Lower leg skin (tissue), 4 donors: ENCODE measurements around the gene SGCE. TPM values are rescaled to one million over a fixed set of nuclear protein-coding genes. Genes with fewer than 3 reads are reported as not detected.
A peak's percentile ranks its signal among the peaks of the same experiment; 100 is the strongest.

Source experiments
- DNase-seq, 2 donors: peaks; one replicate each; pipeline ENCODE4 v3.0.0-alpha.2; 2019; ENCODE audit warnings: low spot score in 2 of 2
- H3K4me3 ChIP-seq: fragments of 200-600 bp; sonication (generic); 2 replicates; pipeline ENCODE4 v1.5.1; 2017; ENCODE audit warnings: mild to moderate bottlenecking, low read depth; ENCODE audit not compliant: poor library complexity, severe bottlenecking
- POLR2A ChIP-seq, 2 donors: fragments of 450-650 bp; IDR thresholded peaks; one replicate each; pipeline ENCODE4 v1.6.1; 2016 to 2017; ENCODE audit warnings: antibody characterized with exemption in 2 of 2, mild to moderate bottlenecking in 1 of 2, moderate library complexity in 1 of 2
- WGBS, 2 donors: methylation state at CpG; one replicate each; pipeline ENCODE4 v1.1.5; 2018; 5-methylcytosine and 5-hydroxymethylcytosine counted together
- intact Hi-C: fragments of 100-400 bp; cut with DNase I; formaldehyde crosslinking; loops from one replicate; pipeline ENCODE4 v1.15.0; 2023; ENCODE audit warnings: low total_unique reads
- total RNA-seq, 4 donors: library from RNA; depleted of rRNA; stranded (reverse); fragments of >200 nt; gene quantifications; one replicate each; pipeline ENCODE4 v1.1.0, GENCODE V29; 2016
- TF ChIP-seq, protein P1 (sequence below), 3 donors: fragments of 450-650 bp; IDR thresholded peaks; one replicate each; pipeline ENCODE4 v1.5.1; 2016; ENCODE audit warnings: antibody characterized with exemption in 3 of 3, mild to moderate bottlenecking in 3 of 3, moderate library complexity in 2 of 3

Gene SGCE
- total RNA-seq, 4 donors from 2014 or later: 9.8 to 25.7 (median 17.8) TPM

GRCh38 chr7:94657771-94658693 is 2.1 kb upstream of the SGCE start:
- TF ChIP-seq POLR2A (IDR thresholded peaks at IDR 0.05): no peak
- TF ChIP-seq, protein P1, sequence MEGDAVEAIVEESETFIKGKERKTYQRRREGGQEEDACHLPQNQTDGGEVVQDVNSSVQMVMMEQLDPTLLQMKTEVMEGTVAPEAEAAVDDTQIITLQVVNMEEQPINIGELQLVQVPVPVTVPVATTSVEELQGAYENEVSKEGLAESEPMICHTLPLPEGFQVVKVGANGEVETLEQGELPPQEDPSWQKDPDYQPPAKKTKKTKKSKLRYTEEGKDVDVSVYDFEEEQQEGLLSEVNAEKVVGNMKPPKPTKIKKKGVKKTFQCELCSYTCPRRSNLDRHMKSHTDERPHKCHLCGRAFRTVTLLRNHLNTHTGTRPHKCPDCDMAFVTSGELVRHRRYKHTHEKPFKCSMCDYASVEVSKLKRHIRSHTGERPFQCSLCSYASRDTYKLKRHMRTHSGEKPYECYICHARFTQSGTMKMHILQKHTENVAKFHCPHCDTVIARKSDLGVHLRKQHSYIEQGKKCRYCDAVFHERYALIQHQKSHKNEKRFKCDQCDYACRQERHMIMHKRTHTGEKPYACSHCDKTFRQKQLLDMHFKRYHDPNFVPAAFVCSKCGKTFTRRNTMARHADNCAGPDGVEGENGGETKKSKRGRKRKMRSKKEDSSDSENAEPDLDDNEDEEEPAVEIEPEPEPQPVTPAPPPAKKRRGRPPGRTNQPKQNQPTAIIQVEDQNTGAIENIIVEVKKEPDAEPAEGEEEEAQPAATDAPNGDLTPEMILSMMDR (IDR thresholded peaks at IDR 0.05): no peak
- 52 to 77% methylated on average over 37 to 38 of the region's 38 CpGs for WGBS, 2 donors
- DNase-seq: peak; percentile 85 to 97
- no peak overlapping the region for H3K4me3 ChIP-seq
- intact Hi-C loops: no loop called here

DNA sequence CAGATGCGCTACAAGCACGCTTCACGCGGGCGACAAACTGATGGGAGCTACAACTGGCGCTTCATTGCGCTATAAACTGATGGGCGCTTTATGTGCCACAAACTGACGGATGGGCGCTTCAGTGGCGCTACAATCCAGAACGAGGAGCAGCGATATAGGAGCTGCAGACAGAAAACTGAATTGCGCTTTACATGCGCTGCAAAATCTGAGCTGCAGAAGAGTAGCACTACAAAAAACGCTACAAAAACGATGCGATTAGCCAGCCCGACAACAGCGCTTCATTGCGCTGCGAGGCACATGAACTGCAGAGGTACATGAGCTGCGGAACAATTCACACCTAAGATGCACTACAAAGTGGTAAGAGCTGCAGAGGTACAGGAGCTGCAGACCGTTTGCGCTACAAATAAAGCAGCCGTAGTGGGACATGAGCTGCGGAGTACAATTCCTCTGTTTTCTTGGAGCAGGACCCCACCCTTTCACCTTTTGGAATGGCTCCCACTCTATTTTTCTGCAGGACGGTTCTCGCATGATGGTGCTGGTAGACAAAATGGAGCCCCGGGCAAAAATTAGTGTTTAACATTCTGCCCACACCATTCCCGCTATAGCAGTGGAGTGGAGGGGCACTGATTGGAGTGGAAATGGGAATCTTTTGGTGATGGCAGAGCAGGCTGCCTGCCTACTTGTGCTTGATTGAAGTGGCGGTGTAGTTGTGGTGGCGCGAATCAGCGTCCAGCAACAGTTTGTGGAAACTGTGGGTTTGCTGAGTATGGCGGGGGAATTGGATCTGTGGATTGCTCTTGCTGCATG is 1.2 kb upstream of the SGCE start:
- TF ChIP-seq, protein P1 (IDR thresholded peaks at IDR 0.05): no peak
- no peak for DNase-seq
- WGBS, 2 donors: 60 to 65% methylated on average over 36 of the region's 36 CpGs
- peak overlapping the region; percentile 5 for H3K4me3 ChIP-seq
- intact Hi-C loops: no loop called here

- TF ChIP-seq, protein P1 (IDR thresholded peaks at IDR 0.05): no peak
- no peak for TF ChIP-seq POLR2A (IDR thresholded peaks at IDR 0.05)
- 68 to 73% methylated on average over 10 of the region's 10 CpGs for WGBS, 2 donors
- intact Hi-C loops: no loop called here
- no peak overlapping the region for H3K4me3 ChIP-seq
- no peak for DNase-seq
Observed at GRCh38 chr7:94656658-94656924, 658 bp upstream of the SGCE start.

DNA sequence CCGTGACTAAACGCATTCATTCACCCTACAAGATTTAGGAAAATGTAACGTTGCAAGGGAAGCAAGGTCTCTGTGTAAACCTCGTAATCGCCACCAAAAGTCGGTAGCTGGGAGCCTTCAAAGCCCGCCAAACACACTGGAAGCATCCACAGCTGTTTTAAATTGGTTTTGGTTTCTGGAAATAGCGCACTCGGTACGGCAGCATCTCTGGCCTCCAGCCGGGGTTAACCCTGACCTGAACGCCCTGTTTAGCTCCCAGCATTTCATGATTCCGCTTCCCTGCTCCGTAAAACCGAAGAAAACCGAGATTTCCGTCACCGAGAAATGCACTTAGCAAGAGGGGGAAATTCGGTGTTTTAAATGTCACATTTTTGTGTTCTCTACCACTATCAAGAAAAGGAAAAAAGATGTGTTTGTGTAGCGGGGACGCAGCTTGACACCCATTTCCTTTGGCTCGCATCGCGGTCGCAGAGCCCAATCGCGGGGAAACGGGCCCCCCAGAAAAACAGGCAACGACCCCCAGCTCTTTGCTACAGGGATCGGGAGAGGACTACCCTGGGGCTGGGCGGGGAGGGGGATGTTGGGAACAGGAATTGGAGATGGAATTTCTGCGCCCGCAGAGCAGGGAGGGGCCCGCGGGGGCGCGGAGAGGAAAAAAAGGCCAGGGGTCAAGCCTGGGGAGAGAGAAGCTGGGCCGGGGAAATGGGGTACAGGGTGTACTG is 646 bp downstream of the SGCE start:
- peak overlapping the region; percentile 37 for H3K4me3 ChIP-seq
- no peak for DNase-seq
- WGBS, 2 donors: 3% methylated on average over 38 of the region's 38 CpGs
- no peak for TF ChIP-seq POLR2A (IDR thresholded peaks at IDR 0.05)
- TF ChIP-seq, protein P1 (IDR thresholded peaks at IDR 0.05): no peak
- intact Hi-C loops: no loop called here

DNA sequence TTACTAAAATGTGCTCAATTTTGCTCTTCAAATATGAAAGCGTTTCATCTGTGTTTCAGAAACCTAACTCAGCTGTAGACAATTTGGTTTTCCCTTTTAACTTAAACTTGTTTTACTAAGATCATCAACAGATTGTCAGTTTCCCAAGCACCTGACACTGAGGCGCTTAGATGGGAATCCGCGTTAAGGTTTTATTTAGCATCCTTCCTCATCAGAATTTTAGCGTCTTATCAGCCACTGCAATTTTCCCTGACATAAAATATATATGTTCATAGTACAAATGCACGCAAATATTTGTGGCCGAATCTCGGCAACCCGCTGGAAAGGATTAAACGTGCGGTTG is 1.2 kb downstream of the SGCE start:
- no peak for DNase-seq
- no peak for TF ChIP-seq POLR2A (IDR thresholded peaks at IDR 0.05)
- TF ChIP-seq, protein P1 (IDR thresholded peaks at IDR 0.05): no peak
- 12 to 14% methylated on average over 11 of the region's 11 CpGs for WGBS, 2 donors
- intact Hi-C loops: no loop called here
- peak overlapping the region; percentile 37 for H3K4me3 ChIP-seq
